GM18505 (cell line): ENCODE results near the gene RUNX2.

Source experiments
- ATAC-seq: cut with Tn5 transposase; IDR thresholded peaks from one replicate; pipeline ENCODE4 v1.9.1; 2021; ENCODE audit not compliant: unreplicated experiment
- POLR2A ChIP-seq: IDR thresholded peaks from 4 replicates; pipeline ENCODE4 v1.6.1; 2011; ENCODE audit warnings: borderline replicate concordance; ENCODE audit not compliant: insufficient read depth, insufficient read length; ENCODE audit errors: extremely low read depth

RUNX2 gene

GRCh38 chr6:45687570-45687969 lies 359.4 kb downstream of the RUNX2 start:
- peak; percentile 83 for ATAC-seq
- TF ChIP-seq POLR2A, result no peak

- ATAC-seq, result no peak
- no peak for TF ChIP-seq POLR2A
Observed at GRCh38 chr6:45688180-45688579, 360.1 kb downstream of the RUNX2 start.

- no peak for TF ChIP-seq POLR2A
Observed at GRCh38 chr6:45689926-45690615, 361.9 kb downstream of the RUNX2 start.

GRCh38 chr6:45690846-45691245 lies 362.7 kb downstream of the RUNX2 start:
- TF ChIP-seq POLR2A, result no peak
- ATAC-seq, result no peak

More at GRCh38 chr6:45689926-45690615, 361.9 kb downstream of the RUNX2 start:
- no peak for ATAC-seq

- no peak for ATAC-seq
Observed at GRCh38 chr6:45691426-45691825, 363.3 kb downstream of the RUNX2 start.

GRCh38 chr6:45692021-45692420 lies 363.9 kb downstream of the RUNX2 start:
- TF ChIP-seq POLR2A, result no peak
- ATAC-seq, result no peak

More at GRCh38 chr6:45691426-45691825, 363.3 kb downstream of the RUNX2 start:
- TF ChIP-seq POLR2A, result no peak

GRCh38 chr6:45696738-45697137 lies 368.6 kb downstream of the RUNX2 start:
- no peak for TF ChIP-seq POLR2A
- no peak for ATAC-seq

- TF ChIP-seq POLR2A, result no peak
- peak; percentile 75 for ATAC-seq
Observed at GRCh38 chr6:45697605-45698004, 369.5 kb downstream of the RUNX2 start.

GRCh38 chr6:45698046-45698445 lies 369.9 kb downstream of the RUNX2 start:
- ATAC-seq, result no peak
- no peak for TF ChIP-seq POLR2A

GRCh38 chr6:45699663-45700062 lies 371.5 kb downstream of the RUNX2 start:
- ATAC-seq, result no peak
- TF ChIP-seq POLR2A, result no peak

- ATAC-seq, result no peak
- no peak for TF ChIP-seq POLR2A
Observed at GRCh38 chr6:45702849-45703739, 375.0 kb downstream of the RUNX2 start.

- TF ChIP-seq POLR2A, result no peak
- ATAC-seq, result no peak
Observed at GRCh38 chr6:45704056-45704800, 376.1 kb downstream of the RUNX2 start.
